ENCODE results near the gene PIK3C2G. TPM values are rescaled to one million over a fixed set of nuclear protein-coding genes. Genes with fewer than 3 reads are reported as not detected.

Gene PIK3C2G
- total RNA-seq, 1 experiment from 2014 or later = not detected

DNA sequence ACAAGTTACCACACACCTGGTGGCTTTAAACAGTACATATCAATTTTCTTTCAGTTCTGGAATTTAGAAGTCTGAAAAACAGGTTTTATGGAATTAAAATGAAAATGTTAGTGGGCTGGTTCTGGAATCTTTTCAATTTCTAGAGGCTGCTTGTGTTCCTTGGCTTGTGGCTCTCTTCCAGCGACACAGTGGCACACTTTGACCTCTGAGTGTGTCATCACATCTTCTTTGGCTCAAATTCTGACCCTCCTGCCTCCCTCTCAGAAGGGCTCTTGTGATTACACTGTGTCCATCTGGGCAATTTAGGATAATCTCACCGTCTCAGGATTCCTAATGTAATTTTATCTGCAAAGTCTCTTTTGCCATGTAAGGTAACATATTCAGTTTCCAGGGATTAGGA, 306.5 kb downstream of the PIK3C2G start:
- Histone ChIP-seq H3K56ac (ENCODE audit: insufficient read length, low read depth, low read length) (no peak overlapping the region), H3K9me3 (ENCODE audit: control insufficient read depth, low read depth, low read length) (no peaks in the 10 kb centered on the region), H2BK15ac (ENCODE audit: low read depth, low read length) (no peak overlapping the region), H4K20me1 (ENCODE audit: control insufficient read depth, insufficient read depth, insufficient read length) (no peaks in the 10 kb centered on the region), H4K8ac (replicated peaks; ENCODE audit: insufficient read length, low read depth, low read length) (no peak overlapping the region), H2BK12ac (ENCODE audit: insufficient read length, low read depth, low read length) (no peak overlapping the region), H3K14ac (ENCODE audit: insufficient read depth, low read length) (no peak overlapping the region), H2AK5ac (ENCODE audit: insufficient read length, low read length) (no peak overlapping the region), H3K4ac (ENCODE audit: low read depth, low read length) (no peak overlapping the region), H2BK20ac (ENCODE audit: low read depth, low read length, poor library complexity, severe bottlenecking) (no peak overlapping the region), H3K23ac (ENCODE audit: insufficient read length, low read depth, low read length) (no peak overlapping the region), H2BK5ac (ENCODE audit: insufficient read length, low read length) (no peak overlapping the region), H3K4me2 (ENCODE audit: insufficient read depth, insufficient read length, low read length) (no peak overlapping the region), H3T11ph (ENCODE audit: low read length) (no peak overlapping the region), H3K27me3 (ENCODE audit: insufficient read depth, low read length) (no peaks in the 10 kb centered on the region), H3K9ac (ENCODE audit: extremely low read depth, insufficient read length, low read length) (no peak overlapping the region), H3K18ac (ENCODE audit: insufficient read length, low read depth, low read length) (no peak overlapping the region), H3K27ac (ENCODE audit: insufficient read length, low read depth, low read length) (no peak overlapping the region), H4K5ac (ENCODE audit: insufficient read length, low read depth, low read length) (no peak overlapping the region), H3K79me2 (ENCODE audit: insufficient read depth, low read length) (no peaks in the 10 kb centered on the region), H2BK120ac (ENCODE audit: low read depth, low read length, poor library complexity, severe bottlenecking) (no peak overlapping the region), H3K23me2 (ENCODE audit: insufficient read length, low read depth, low read length, poor library complexity, severe bottlenecking) (no peaks in the 10 kb centered on the region), H3K4me1 (ENCODE audit: insufficient read depth, low read length) (no peaks in the 10 kb centered on the region), H2AFZ (ENCODE audit: low read length) (no peak overlapping the region), H4K91ac (ENCODE audit: insufficient read length, low read depth, low read length) (no peak overlapping the region), H3K79me1 (ENCODE audit: insufficient read depth, low read depth, low read length, poor library complexity, severe bottlenecking) (no peaks in the 10 kb centered on the region)
- Mint-ChIP-seq H3K27me3 (ENCODE audit: low read depth) (no peaks in the 10 kb centered on the region), H3K4me3 (no peak overlapping the region), H3K4me1 (no peaks in the 10 kb centered on the region), H3K9me3 (no peaks in the 10 kb centered on the region; a peak in 1 of 5 replicates), H3K36me3 (ENCODE audit: insufficient read depth in 1 of 3, low read depth in 3 of 3) (no peaks in the 10 kb centered on the region; a peak in 1 of 7 replicates), H3K27ac (peak overlapping the region in 1 of 3 experiments; percentile 9; a peak in 1 of 7 replicates)
- WGBS (ENCODE audit: extremely low coverage, insufficient read length, low lambda C conversion rate) = no CpG with 5 or more reads among the region's 2 CpGs
- DNase-seq = no peak
- TF ChIP-seq, protein P1, sequence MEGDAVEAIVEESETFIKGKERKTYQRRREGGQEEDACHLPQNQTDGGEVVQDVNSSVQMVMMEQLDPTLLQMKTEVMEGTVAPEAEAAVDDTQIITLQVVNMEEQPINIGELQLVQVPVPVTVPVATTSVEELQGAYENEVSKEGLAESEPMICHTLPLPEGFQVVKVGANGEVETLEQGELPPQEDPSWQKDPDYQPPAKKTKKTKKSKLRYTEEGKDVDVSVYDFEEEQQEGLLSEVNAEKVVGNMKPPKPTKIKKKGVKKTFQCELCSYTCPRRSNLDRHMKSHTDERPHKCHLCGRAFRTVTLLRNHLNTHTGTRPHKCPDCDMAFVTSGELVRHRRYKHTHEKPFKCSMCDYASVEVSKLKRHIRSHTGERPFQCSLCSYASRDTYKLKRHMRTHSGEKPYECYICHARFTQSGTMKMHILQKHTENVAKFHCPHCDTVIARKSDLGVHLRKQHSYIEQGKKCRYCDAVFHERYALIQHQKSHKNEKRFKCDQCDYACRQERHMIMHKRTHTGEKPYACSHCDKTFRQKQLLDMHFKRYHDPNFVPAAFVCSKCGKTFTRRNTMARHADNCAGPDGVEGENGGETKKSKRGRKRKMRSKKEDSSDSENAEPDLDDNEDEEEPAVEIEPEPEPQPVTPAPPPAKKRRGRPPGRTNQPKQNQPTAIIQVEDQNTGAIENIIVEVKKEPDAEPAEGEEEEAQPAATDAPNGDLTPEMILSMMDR (conservative IDR thresholded peaks at IDR 0.05) = no peak
